Measurements from ENCODE around the gene KCNC3. TPM values are rescaled to one million over a fixed set of nuclear protein-coding genes. Genes with fewer than 3 reads are reported as not detected.

KCNC3 gene
- total and polyA plus RNA-seq, 10 of the 15 experiments (the other 5 are each of a cell fraction or from before 2014, with no cell fraction given) = 0.08 to 3.8 (median 0.44) TPM; not detected in 2

DNA sequence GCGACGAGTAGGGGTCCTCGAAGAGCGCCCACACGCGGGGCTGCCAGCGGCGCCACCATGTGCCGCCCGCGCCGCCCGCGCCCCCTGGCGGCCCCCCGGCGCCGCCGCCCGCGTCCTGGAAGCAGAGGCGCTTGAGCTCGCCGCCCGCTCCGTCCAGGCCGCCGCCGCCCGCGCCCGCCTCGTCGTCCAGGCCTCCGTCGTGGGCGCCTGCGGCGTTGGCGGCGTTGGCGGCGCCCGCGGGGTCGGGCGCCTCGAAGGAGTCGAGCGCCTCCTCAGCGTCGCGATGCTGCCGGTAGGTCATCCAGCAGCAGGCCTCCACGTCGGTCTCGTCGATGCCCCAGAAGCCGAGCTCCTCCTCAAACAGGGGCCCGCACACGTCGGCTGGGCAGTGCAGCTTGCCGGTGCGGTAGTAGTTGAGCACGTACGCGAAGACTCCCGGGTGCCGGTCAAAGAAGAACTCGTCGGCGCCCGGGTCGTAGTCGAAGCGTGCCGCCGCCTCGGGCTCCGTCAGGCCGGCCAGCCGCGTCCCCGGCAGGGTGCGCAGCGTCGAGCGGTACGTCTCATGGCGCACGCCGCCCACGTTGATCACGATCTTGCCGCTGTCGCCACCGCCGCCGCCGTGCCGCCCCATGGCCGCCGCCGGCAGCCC, 829 bp downstream of the KCNC3 start:
- Histone ChIP-seq H3K4me2 (ENCODE audit: control insufficient read depth, insufficient read depth) (peak overlapping the region; percentile 48), H4K20me1 (ENCODE audit: control insufficient read depth, insufficient read depth) (peaks cover 4% of the 10 kb centered on the region; the same call in 1 of the 2 replicates), H3K36me3 (ENCODE audit: control insufficient read depth in 2 of 2, insufficient read depth in 2 of 2, low read length in 1 of 2) (no peaks in the 10 kb centered on the region; a peak in 1 of 4 replicates), H3K79me2 (ENCODE audit: control insufficient read depth, insufficient read depth, low read length) (no peaks in the 10 kb centered on the region), H2AFZ (ENCODE audit: control insufficient read depth, low read depth, low read length) (peak overlapping the region; percentile 7), H3K9ac (ENCODE audit: control insufficient read depth, insufficient read depth, low read length) (no peak overlapping the region), H3K4me1 (ENCODE audit: control insufficient read depth, insufficient read depth, low read length) (peaks cover 31% of the 10 kb centered on the region), H3K9me3 (replicated peaks; ENCODE audit: control insufficient read depth, insufficient read depth, low read length) (no peaks in the 10 kb centered on the region; the same call in 2 of the 3 replicates), H3K27me3 (replicated peaks in 1 of 2; ENCODE audit: control insufficient read depth in 2 of 2, insufficient read depth in 2 of 2, low read length in 1 of 2) (peaks cover 2 to 16% of the 10 kb centered on the region in 2 experiments; a peak in 3 of 4 replicates), H3K4me3 (peak overlapping the region; percentile 31; the same call in 1 of the 2 replicates), H3K27ac (ENCODE audit: control insufficient read depth, insufficient read depth) (no peak overlapping the region)
- ChIA-PET CTCF (interaction anchor here (0.9 to 1.6 kb wide), 3 partner anchors 29 to 132 kb away, joined by 3 to 5 read pairs (median 4); no protein-coding TSS in a partner anchor), RAD21 (ENCODE audit: unreplicated experiment) (interaction anchor here (0.6 to 2.1 kb wide), 18 partner anchors 12 to 180 kb away, joined by 3 to 36 read pairs (median 5); no protein-coding TSS in a partner anchor), POLR2A (interaction anchor here (0.6 to 2.1 kb wide), 9 partner anchors 10 to 1452 kb away, joined by 3 to 38 read pairs (median 5); partner anchors contain the start of gene AP2A1), SMC1A (ENCODE audit: uncharacterized antibody, unreplicated experiment) (interaction anchor here (0.8 to 1.9 kb wide), 5 partner anchors 10 to 73 kb away, joined by 3 to 20 read pairs (median 4); no protein-coding TSS in a partner anchor)
- intact Hi-C loops (cut with micrococcal nuclease; ENCODE audit: unreplicated experiment) = no loop called here
- in situ Hi-C loops (cut with MboI) = loop anchor here (25.0 kb wide), 1 partner anchor 1034 kb away; the partner anchor contains the start of genes CLDND2, ETFB and NKG7
- WGBS (ENCODE audit: insufficient coverage, insufficient replicate concordance, low lambda C conversion rate, missing lambda C conversion rate) = 1% methylated on average over 84 of the region's 104 CpGs
- FAIRE-seq (no peak), DNase-seq (ENCODE audit: low read depth, low spot score) (no peak), ATAC-seq (no peak)
- BruUV-seq (replicated peaks) = no TSS peak
- TF ChIP-seq CHD4 (IDR thresholded peaks at IDR 0.05) (no peak), GATAD2B (conservative IDR thresholded peaks at IDR 0.05; ENCODE audit: low read depth) (0 out of 2 replicates have a peak, but pooled peaks have one; percentile 35), YY1 (IDR thresholded peaks at IDR 0.05; ENCODE audit: low read depth, low read length) (peak; percentile 48; the same call in 1 of the 2 replicates), SIN3A (IDR thresholded peaks at IDR 0.05; ENCODE audit: low read depth, low read length) (no peak), JUNB (IDR thresholded peaks at IDR 0.05) (no peak), SUZ12 (IDR thresholded peaks at IDR 0.05; ENCODE audit: unreplicated experiment) (peak; percentile 41), DPF2 (IDR thresholded peaks at IDR 0.05) (0 out of 2 replicates have a peak, but pooled peaks have one; percentile 41), IKZF1 (conservative IDR thresholded peaks at IDR 0.05) (peak; percentile 87), BHLHE40 (IDR thresholded peaks at IDR 0.05; ENCODE audit: borderline replicate concordance in 1 of 2, low read depth in 2 of 2, low read length in 1 of 2) (peak in 1 of 2 experiments; percentile 29; a peak in 1 of 4 replicates), KLF5 (IDR thresholded peaks at IDR 0.05; ENCODE audit: partially characterized antibody) (no peak), SUPT20H (IDR thresholded peaks at IDR 0.05; ENCODE audit: borderline replicate concordance, control insufficient read depth, low read depth, low read length) (no peak), LARP7 (IDR thresholded peaks at IDR 0.05) (0 out of 2 replicates have a peak, but pooled peaks have one; percentile 59), HDAC6 (IDR thresholded peaks at IDR 0.05; ENCODE audit: unreplicated experiment) (no peak)
- TF ChIP-seq, protein P1, sequence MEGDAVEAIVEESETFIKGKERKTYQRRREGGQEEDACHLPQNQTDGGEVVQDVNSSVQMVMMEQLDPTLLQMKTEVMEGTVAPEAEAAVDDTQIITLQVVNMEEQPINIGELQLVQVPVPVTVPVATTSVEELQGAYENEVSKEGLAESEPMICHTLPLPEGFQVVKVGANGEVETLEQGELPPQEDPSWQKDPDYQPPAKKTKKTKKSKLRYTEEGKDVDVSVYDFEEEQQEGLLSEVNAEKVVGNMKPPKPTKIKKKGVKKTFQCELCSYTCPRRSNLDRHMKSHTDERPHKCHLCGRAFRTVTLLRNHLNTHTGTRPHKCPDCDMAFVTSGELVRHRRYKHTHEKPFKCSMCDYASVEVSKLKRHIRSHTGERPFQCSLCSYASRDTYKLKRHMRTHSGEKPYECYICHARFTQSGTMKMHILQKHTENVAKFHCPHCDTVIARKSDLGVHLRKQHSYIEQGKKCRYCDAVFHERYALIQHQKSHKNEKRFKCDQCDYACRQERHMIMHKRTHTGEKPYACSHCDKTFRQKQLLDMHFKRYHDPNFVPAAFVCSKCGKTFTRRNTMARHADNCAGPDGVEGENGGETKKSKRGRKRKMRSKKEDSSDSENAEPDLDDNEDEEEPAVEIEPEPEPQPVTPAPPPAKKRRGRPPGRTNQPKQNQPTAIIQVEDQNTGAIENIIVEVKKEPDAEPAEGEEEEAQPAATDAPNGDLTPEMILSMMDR (IDR thresholded peaks at IDR 0.05 in 2 of 3, conservative IDR thresholded peaks at IDR 0.05 in 1 of 3; ENCODE audit: control insufficient read depth in 2 of 3, extremely low read depth in 1 of 3, insufficient read depth in 1 of 3, low read depth in 3 of 3, low read length in 3 of 3) = peak in 2 of 3 experiments; percentile 2 to 34; a peak in 2 of 6 replicates
- TF ChIP-seq, protein P2, sequence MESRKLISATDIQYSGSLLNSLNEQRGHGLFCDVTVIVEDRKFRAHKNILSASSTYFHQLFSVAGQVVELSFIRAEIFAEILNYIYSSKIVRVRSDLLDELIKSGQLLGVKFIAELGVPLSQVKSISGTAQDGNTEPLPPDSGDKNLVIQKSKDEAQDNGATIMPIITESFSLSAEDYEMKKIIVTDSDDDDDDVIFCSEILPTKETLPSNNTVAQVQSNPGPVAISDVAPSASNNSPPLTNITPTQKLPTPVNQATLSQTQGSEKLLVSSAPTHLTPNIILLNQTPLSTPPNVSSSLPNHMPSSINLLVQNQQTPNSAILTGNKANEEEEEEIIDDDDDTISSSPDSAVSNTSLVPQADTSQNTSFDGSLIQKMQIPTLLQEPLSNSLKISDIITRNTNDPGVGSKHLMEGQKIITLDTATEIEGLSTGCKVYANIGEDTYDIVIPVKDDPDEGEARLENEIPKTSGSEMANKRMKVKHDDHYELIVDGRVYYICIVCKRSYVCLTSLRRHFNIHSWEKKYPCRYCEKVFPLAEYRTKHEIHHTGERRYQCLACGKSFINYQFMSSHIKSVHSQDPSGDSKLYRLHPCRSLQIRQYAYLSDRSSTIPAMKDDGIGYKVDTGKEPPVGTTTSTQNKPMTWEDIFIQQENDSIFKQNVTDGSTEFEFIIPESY (IDR thresholded peaks at IDR 0.05) = no peak
- TF ChIP-seq, protein P3, sequence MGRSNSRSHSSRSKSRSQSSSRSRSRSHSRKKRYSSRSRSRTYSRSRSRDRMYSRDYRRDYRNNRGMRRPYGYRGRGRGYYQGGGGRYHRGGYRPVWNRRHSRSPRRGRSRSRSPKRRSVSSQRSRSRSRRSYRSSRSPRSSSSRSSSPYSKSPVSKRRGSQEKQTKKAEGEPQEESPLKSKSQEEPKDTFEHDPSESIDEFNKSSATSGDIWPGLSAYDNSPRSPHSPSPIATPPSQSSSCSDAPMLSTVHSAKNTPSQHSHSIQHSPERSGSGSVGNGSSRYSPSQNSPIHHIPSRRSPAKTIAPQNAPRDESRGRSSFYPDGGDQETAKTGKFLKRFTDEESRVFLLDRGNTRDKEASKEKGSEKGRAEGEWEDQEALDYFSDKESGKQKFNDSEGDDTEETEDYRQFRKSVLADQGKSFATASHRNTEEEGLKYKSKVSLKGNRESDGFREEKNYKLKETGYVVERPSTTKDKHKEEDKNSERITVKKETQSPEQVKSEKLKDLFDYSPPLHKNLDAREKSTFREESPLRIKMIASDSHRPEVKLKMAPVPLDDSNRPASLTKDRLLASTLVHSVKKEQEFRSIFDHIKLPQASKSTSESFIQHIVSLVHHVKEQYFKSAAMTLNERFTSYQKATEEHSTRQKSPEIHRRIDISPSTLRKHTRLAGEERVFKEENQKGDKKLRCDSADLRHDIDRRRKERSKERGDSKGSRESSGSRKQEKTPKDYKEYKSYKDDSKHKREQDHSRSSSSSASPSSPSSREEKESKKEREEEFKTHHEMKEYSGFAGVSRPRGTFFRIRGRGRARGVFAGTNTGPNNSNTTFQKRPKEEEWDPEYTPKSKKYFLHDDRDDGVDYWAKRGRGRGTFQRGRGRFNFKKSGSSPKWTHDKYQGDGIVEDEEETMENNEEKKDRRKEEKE (IDR thresholded peaks at IDR 0.05) = no peak
